Endothelial cell of umbilical vein (primary cell): ENCODE results near the gene AVL9.

ENCODE experiments used
- EZH2 ChIP-seq: IDR thresholded peaks from 2 replicates; pipeline ENCODE4 v1.6.1; 2012; ENCODE audit warnings: borderline replicate concordance, low read depth, mild to moderate bottlenecking, moderate library complexity, low read length, inconsistent platforms; ENCODE audit not compliant: severe bottlenecking
- FOS ChIP-seq: IDR thresholded peaks from 2 replicates; pipeline ENCODE4 v1.6.1; 2011; ENCODE audit warnings: mild to moderate bottlenecking, low read length, moderate library complexity, borderline replicate concordance; ENCODE audit not compliant: insufficient read depth
- GATA2 ChIP-seq: IDR thresholded peaks from 2 replicates; pipeline ENCODE4 v1.7.0; 2011; ENCODE audit warnings: low read depth, mild to moderate bottlenecking, moderate library complexity, mixed read lengths, low read length; ENCODE audit not compliant: insufficient read length, insufficient read depth
- JUN ChIP-seq: IDR thresholded peaks from 2 replicates; pipeline ENCODE4 v1.6.1; 2011; ENCODE audit warnings: borderline replicate concordance, low read depth; ENCODE audit not compliant: insufficient read length, insufficient read depth
- MAX ChIP-seq: IDR thresholded peaks from 2 replicates; pipeline ENCODE4 v1.6.1; 2011; ENCODE audit not compliant: insufficient read depth, insufficient read length
- MYC ChIP-seq: IDR thresholded peaks from one replicate; pipeline ENCODE4 v1.6.1; 2011; ENCODE audit warnings: mild to moderate bottlenecking, low read depth, low read length
- POLR2A ChIP-seq: IDR thresholded peaks from 2 replicates; pipeline ENCODE4 v1.6.1; 2012; ENCODE audit warnings: low read depth, mild to moderate bottlenecking, control low read depth, low read length
- POLR2AphosphoS5 ChIP-seq: IDR thresholded peaks from 2 replicates; pipeline ENCODE4 v1.6.1; 2012; ENCODE audit warnings: low read depth, mild to moderate bottlenecking, control low read depth, low read length, moderate library complexity; ENCODE audit not compliant: insufficient read depth
- TF ChIP-seq, protein P1 (sequence below), 2 donors: IDR thresholded peaks; 1 replicate in 1 of 2; 2 replicates in 1 of 2; pipeline ENCODE4 v1.5.1; 2011; ENCODE audit warnings: low read length in 2 of 2, mild to moderate bottlenecking in 2 of 2, moderate library complexity in 2 of 2, control low read depth in 1 of 2, inconsistent platforms in 1 of 2, low read depth in 1 of 2; ENCODE audit not compliant: insufficient read depth in 1 of 2; ENCODE audit errors: extremely low read depth in 1 of 2

GRCh38 chr7:32580646-32581045 is 85.4 kb downstream of the AVL9 start:
- TF ChIP-seq MAX = no peak
- TF ChIP-seq, protein P1, sequence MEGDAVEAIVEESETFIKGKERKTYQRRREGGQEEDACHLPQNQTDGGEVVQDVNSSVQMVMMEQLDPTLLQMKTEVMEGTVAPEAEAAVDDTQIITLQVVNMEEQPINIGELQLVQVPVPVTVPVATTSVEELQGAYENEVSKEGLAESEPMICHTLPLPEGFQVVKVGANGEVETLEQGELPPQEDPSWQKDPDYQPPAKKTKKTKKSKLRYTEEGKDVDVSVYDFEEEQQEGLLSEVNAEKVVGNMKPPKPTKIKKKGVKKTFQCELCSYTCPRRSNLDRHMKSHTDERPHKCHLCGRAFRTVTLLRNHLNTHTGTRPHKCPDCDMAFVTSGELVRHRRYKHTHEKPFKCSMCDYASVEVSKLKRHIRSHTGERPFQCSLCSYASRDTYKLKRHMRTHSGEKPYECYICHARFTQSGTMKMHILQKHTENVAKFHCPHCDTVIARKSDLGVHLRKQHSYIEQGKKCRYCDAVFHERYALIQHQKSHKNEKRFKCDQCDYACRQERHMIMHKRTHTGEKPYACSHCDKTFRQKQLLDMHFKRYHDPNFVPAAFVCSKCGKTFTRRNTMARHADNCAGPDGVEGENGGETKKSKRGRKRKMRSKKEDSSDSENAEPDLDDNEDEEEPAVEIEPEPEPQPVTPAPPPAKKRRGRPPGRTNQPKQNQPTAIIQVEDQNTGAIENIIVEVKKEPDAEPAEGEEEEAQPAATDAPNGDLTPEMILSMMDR (IDR thresholded peaks at IDR 0.05; ENCODE audit: extremely low read depth in 1 of 2, insufficient read depth in 1 of 2, low read depth in 1 of 2, low read length in 2 of 2) = no peak
- no peak for TF ChIP-seq EZH2
- no peak for TF ChIP-seq POLR2A
- no peak for TF ChIP-seq GATA2
- no peak for TF ChIP-seq FOS
- TF ChIP-seq POLR2AphosphoS5 = no peak
- no peak for TF ChIP-seq MYC
- TF ChIP-seq JUN = no peak
